Panc1 (cell line): ENCODE results near the gene CEP44. TPM values are rescaled to one million over a fixed set of nuclear protein-coding genes. Genes with fewer than 3 reads are reported as not detected.

Experiments
- total RNA-seq: library from RNA; stranded (reverse); gene quantifications from one replicate; pipeline ENCODE4 v1.2.1, GENCODE V29; 2021; ENCODE audit not compliant: unreplicated experiment

CEP44 gene
- total RNA-seq, 1 experiment from 2014 or later: 9.8 TPM

Other genes starting within 250 kb of the CEP44 start
- gene FBXO8, start 244 bp upstream of the CEP44 start, total RNA-seq: 5.8 TPM
- 1.2 TPM for gene HPGD, start 238.6 kb downstream of the CEP44 start, total RNA-seq